ENCODE measurements around the gene LUC7L. TPM values are rescaled to one million over a fixed set of nuclear protein-coding genes. Genes with fewer than 3 reads are reported as not detected.
"Not testable (repeated sequence)": the region's sequence is repeated elsewhere in the genome, so short reads cannot be mapped to it uniquely, and the experiment has no call there.

Gene LUC7L
- polyA plus RNA-seq, 3 donors = 116 to 159 (median 151) TPM

DNA sequence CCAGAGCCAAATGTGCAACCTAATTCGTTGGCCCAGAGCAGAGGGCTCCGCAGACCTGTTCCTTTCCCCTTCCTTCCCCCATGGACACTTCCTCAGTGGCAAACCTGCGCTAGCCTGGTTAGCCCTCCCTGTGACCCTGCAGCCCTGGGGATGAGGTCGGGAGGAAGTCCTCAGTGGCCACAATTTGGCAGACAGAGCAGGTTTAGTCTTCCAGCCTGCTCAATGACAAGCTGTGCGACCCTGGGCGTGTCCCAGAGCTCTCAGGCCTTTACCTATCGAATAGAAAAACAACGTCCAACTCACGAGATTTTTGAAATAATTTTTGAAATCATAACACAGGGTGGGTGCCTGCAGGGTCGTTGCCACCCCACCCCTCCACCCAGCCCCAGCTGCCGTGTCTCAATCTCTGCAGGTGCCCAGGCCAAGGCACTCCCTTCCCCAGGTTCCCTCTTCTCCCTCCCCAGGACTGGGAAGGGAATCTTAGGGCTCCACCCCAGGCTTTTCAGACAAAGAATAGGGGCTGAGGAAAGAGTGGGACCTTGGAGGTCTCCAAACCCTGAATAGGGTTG lies 62.0 kb downstream of the LUC7L start:
- no peak for DNase-seq

DNA sequence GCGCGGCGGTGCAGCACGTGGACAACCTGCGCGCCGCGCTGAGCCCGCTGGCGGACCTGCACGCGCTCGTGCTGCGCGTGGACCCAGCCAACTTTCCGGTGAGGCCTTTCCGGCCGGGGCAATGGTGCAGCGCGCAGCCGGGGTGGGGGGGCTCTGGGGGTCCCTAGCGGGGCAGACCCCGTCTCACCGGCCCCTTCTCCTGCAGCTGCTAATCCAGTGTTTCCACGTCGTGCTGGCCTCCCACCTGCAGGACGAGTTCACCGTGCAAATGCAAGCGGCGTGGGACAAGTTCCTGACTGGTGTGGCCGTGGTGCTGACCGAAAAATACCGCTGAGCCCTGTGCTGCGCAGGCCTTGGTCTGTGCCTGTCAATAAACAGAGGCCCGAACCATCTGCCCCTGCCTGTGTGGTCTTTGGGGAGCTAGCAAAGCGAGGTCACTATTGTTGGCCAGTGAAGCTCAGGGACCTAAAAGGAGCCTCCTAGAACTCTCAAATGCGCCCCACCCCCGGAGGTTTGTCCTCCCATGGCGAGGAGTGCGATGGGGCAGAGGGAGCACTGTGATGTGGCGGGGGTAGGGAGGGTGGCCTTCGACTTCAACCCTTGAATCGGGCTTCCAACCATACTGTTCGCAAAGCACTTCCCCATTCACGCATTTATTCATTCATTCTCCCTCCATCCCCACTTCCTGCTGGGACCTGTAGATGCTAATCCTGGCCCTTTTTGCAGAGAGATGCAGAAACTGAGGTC lies 62.7 kb downstream of the LUC7L start:
- no peak for DNase-seq

DNA sequence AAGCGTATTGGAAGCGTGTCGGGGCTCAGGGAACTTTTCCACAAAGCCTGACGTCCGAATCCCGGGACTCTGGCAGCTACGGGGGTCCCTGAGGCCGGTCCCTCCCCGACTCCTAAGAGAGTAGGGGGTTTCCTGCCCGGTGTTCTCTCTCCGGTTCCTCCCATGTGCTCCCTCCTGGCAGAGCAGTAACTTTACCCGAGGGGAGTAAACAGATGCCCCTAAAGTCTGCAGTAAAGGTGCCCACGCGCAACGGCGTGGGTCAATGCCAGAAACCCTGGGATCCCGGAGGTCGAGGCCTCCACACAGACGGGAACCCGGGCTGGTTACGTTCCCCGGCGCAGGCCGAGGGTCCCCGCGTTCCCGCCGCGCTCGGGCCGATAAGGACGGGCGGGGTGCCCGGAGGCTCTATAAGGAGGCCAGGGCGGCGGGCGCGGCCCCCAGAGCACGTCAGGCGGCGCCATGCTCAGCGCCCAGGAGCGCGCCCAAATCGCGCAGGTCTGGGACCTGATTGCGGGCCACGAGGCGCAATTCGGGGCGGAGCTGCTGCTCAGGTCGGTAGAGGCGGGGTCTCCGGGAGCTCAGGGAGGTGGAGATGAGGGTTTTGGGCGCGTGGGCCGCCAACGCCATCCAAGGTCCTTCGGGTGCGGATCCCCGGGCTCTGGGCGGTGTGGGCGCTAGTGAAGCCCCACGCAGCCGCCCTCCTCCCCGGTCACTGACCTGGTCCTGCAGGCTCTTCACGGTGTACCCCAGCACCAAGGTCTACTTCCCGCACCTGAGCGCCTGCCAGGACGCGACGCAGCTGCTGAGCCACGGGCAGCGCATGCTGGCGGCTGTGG lies 63.5 kb downstream of the LUC7L start, which contains the start of gene HBM:
TSS of gene HBM (plus strand) at position 440 of the 836 bp plus-strand sequence. CDS start at position 460, 20 bp downstream.
- DNase-seq = no peak

DNA sequence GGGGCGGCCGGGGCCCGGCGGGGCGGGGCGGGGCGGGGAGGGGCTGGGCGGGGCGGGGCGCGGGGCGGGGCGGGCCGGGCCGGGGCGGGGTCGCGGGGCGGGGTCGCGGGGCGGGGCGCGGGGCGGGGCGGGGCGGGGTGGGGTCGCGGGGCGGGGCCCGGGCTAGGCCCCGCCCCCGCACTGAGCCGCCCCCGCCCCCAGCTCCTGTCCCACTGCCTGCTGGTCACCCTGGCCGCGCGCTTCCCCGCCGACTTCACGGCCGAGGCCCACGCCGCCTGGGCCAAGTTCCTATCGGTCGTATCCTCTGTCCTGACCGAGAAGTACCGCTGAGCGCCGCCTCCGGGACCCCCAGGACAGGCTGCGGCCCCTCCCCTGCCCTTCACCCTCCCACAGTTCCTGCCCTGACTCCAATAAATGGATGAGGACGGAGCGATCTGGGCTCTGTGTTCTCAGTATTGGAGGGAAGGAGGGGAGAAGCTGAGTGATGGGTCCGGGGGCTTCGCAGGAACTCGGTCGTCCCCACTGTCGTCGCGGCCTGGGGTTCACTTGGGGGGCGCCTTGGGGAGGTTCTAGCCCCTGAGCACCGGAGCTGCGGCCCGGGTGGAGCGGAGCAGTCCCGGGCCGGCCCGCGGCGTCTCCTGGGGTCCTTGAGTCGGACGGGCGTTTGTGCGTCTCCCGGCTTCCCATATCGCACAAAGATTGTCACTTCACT lies 64.3 kb downstream of the LUC7L start:
- DNase-seq = no peak

DNA sequence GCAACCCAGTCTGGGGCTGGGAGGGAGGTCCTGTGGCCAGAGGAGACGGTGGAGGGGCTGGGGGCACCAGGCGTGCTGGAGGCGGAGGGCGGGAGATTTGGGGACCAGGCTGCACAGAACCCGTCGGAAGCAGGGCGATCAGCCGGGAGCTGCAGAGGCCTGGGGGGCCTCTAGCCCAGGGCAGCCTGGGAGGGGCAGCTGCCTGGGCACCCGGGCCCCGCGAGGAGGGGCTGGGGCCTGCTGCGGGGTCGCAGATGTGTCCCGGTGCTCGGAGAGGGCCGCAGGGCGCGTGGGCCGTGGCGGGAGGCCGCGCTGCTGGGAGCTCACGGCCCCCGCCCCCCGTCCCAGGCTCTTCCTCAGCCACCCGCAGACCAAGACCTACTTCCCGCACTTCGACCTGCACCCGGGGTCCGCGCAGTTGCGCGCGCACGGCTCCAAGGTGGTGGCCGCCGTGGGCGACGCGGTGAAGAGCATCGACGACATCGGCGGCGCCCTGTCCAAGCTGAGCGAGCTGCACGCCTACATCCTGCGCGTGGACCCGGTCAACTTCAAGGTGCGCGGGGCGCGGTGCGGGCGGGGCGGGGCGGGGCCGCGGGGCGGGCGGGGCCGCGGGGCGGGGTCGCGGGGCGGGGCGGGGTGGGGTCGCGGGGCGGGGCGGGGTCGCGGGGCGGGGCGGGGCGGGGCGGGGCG lies 65.0 kb downstream of the LUC7L start:
- not testable (repeated sequence) for DNase-seq

DNA sequence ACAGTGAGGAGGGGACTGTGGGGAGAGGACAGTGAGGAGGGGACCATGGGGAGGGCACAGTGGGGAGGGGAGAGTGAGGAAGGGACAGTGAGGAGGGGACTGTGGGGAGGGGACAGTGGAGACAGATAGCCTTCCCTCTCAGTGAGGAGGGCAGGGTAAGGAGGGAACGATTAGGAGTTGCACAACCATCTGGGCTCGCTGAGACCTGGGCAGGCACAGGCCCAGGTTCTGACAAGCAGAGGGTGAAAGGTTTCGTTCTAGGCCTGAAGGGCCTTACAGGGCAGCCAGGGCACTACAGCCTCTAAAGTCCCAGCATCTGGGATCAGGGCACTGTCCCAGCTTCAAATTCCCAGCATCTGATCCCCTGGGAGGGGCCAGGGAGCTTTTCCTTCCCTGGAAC lies 65.6 kb downstream of the LUC7L start:
- DNase-seq = not testable (repeated sequence)

DNA sequence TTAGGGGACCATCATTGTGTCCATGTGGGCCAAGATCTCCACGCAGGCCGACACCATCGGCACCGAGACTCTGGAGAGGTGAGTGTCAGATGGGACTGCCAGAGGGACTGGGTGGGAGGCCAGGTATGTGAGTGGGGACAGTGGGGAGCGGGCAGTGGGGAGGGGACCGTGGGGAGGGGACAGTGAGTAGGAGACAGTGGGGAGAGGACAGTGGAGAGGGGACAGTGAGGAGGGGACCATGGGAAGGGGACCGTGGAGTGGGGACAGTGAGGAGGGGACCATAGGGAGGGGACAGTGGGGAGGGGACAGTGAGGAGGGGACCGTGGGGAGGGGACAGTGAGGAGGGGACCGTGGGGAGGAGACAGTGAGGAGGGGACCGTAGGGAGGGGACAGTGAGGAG lies 66.1 kb downstream of the LUC7L start:
- DNase-seq = not testable (repeated sequence)

DNA sequence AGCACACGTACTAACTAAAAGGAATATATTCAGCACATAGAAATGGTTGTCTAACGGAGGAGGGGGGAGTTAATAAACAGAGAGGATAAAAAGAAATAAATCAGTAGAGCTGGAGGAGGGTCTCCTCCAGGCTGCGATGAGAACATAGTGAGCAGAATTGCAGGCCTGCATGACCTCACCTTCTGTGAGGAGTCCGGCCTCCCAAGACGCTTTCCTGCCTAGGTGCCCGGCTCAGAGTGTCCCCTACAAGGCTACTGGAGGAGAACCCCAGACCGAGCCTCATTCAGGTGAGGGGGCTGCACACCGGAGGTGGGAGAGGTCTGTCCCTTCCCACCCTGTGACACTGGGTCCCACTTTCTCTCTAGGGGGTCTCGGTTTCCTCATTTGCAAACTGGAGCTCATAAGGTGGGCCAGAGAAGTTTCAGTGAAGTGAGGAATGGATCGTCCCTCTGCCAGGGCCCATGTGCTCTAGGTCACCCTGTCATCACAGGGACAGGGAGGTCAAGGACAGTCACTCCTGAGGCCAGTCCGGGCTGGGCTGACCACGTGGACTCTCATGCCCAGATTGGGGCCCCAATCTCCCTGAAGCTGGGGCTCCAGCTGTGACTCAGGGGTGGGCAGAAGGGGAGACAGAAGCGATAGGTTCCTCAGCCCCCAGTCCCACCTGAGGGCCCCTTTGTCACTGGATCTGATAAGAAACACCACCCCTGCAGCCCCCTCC lies 66.8 kb downstream of the LUC7L start:
- no peak for DNase-seq

DNA sequence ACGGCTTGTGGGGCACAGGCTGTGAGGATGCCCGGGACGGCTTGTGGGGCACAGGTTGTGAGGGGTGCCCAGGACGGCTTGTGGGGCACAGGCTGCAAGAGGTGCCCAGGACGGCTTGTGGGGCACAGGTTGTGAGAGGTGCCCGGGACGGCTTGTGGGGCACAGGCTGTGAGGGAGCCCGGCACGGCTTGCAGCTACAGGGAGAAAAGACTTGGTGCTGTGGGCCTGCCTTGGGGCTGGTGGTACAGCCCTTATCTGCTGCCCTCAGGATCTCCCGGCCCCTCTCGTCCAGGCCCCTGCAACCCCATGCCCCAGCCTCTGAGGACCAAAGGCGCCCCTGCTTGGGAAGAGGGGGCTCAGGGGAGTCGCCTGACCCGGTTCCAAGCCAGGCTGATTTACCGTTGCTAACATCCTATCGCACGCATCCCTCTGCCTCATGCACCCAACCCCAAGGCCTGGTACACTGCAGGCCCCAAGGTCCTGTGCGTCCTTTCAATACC lies 68.5 kb downstream of the LUC7L start:
- DNase-seq = no peak

DNA sequence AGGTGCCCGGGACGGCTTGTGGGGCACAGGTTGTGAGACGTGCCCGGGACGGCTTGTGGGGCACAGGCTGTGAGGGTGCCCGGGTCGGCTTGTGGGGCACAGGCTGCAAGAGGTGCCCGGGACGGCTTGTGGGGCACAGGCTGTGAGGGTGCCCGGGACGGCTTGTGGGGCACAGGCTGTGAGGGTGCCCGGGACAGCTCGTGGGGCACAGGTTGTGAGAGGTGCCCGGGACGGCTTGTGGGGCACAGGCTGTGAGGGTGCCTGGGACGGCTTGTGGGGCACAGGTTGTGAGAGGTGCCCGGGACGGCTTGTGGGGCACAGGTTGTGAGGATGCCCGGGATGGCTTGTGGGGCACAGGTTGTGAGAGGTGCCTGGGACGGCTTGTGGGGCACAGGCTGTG lies 69.0 kb downstream of the LUC7L start:
- not testable (repeated sequence) for DNase-seq

DNA sequence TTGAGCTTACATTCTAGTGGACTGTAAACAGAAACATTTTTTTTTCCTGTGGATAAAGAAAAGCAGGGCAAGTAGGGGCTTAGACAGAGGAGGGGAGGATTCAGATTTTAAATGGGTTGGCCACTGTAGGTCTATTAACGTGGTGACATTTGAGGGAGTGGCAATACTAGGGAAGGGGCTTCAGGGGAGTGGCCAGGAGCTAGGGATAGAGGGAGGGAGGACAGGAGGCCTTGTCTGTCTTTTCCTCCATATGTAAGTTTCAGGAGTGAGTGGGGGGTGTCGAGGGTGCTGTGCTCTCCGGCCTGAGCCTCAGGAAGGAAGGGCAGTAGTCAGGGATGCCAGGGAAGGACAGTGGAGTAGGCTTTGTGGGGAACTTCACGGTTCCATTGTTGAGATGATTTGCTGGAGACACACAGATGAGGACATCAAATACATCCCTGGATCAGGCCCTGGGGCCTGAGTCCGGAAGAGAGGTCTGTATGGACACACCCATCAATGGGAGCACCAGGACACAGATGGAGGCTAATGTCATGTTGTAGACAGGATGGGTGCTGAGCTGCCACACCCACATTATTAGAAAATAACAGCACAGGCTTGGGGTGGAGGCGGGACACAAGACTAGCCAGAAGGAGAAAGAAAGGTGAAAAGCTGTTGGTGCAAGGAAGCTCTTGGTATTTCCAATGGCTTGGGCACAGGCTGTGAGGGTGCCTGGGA lies 70.0 kb downstream of the LUC7L start:
- DNase-seq = no peak

DNA sequence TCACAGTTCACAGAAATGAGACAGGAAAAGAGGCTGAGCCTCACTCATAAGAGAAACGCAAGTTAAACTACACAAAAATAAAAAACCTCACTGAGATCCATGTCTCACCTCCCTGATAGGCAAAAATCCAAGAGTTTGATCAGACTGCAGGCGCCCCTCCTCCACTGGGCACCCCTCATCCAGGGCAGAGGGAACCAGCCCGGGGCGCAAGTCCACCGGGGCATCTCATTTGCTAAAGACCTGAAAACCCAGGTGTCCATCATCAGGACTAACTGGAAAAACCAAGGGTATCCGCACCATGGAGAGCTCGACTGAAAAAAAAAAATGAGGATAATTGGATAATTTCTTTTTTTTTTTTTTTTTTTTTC lies 74.2 kb downstream of the LUC7L start:
- no peak for DNase-seq

DNA sequence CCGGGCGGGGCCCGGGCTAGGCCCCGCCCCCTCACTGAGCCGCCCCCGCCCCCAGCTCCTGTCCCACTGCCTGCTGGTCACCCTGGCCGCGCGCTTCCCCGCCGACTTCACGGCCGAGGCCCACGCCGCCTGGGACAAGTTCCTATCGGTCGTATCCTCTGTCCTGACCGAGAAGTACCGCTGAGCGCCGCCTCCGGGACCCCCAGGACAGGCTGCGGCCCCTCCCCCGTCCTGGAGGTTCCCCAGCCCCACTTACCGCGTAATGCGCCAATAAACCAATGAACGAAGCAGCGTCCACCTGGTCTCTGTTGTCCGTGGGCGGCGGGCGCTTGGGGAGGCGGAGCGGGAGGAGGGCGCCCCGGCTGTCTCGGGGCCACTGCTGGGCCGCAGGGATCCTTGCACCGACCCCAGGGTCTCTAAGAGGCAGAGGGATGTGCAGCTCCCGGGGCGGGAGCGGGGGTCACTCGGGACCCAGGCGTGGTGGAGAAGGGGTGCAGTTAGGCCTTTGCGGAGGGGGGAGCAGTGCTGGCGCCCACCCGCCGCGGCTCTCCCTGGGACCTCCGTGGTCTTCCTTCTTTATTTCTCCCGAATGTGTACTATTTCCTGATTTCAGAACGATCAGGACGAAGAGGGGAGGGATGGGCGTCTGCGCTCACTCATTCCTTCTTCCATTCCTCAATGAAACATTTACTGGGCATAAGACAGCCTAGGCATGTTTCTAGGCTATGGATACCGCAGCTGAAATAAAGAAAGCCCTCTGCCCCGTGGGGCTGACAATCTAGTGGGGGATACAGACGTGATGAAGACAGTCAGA lies 74.8 kb downstream of the LUC7L start:
- no peak for DNase-seq

DNA sequence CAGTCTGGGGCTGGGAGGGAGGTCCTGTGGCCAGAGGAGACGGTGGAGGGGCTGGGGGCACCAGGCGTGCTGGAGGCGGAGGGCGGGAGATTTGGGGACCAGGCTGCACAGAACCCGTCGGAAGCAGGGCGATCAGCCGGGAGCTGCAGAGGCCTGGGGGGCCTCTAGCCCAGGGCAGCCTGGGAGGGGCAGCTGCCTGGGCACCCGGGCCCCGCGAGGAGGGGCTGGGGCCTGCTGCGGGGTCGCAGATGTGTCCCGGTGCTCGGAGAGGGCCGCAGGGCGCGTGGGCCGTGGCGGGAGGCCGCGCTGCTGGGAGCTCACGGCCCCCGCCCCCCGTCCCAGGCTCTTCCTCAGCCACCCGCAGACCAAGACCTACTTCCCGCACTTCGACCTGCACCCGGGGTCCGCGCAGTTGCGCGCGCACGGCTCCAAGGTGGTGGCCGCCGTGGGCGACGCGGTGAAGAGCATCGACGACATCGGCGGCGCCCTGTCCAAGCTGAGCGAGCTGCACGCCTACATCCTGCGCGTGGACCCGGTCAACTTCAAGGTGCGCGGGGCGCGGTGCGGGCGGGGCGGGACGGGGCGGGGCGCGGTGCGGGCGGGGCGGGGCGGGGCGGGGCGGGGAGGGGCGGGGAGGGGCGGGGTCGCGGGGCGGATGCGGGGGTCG lies 75.6 kb downstream of the LUC7L start:
- DNase-seq = not testable (repeated sequence)

DNA sequence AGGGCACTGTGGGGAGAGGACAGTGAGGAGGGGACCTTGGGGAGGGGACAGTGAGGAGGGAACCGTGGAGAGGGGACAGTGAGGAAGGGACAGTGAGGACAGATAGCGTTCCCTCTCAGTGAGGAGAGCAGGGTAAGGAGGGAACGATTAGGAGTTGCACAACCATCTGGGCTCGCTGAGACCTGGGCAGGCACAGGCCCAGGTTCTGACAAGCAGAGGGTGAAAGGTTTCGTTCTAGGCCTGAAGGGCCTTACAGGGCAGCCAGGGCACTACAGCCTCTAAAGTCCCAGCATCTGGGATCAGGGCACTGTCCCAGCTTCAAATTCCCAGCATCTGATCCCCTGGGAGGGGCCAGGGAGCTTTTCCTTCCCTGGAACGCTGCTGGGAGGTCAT lies 76.1 kb downstream of the LUC7L start:
- not testable (repeated sequence) for DNase-seq

DNA sequence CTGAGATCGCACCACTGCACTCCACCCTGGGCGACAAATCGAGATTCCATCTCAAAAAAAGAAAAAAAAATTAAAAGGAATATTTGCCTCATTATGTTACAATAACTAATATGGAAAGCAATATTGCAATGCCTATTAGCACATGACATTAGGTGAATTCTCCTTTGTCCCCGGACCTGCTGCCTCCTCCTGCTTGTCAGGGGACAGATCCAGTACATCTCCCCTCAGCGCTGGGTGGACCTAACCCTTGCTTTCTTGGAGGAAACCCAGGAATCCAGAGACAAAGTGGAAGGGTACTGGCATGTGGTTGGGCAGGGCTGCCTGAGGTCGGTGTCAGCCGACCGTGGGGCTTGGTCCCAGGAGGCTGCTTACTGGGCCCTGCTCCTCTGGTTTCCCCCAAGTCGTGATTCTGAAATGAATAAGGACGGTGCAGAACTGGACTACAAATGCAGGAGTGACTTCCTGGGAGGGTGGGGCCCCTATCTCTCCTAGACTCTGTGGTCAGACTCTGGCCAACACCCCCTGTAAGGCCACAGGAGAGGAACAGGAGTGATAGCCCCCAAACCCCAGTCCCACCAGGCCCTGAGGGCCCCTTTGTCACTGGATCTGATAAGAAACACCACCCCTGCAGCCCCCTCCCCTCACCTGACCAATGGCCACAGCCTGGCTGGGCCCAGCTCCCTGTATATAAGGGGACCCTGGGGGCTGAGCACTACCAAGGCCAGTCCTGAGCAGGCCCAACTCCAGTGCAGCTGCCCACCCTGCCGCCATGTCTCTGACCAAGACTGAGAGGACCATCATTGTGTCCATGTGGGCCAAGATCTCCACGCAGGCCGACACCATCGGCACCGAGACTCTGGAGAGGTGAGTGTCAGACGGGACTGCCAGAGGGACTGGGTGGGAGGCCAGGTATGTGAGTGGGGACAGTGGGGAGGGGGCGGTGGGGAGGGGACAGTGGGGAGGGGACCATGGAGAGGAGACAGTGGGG lies 76.8 kb downstream of the LUC7L start, which contains the start of gene HBZ:
TSS of gene HBZ (plus strand) at position 504 of the 988 bp plus-strand sequence. CDS start at position 770, 266 bp downstream.
- DNase-seq = no peak
